IPS DF 19.7 (cell line): Measurements from ENCODE around the gene BCDIN3D.
"Not testable (repeated sequence)": the region's sequence is repeated elsewhere in the genome, so short reads cannot be mapped to it uniquely, and the experiment has no call there.

Experiments used
- DNase-seq: peaks from one replicate; pipeline ENCODE4 v3.0.0-alpha.2; 2013; ENCODE audit warnings: low read depth, low spot score

BCDIN3D gene

DNA sequence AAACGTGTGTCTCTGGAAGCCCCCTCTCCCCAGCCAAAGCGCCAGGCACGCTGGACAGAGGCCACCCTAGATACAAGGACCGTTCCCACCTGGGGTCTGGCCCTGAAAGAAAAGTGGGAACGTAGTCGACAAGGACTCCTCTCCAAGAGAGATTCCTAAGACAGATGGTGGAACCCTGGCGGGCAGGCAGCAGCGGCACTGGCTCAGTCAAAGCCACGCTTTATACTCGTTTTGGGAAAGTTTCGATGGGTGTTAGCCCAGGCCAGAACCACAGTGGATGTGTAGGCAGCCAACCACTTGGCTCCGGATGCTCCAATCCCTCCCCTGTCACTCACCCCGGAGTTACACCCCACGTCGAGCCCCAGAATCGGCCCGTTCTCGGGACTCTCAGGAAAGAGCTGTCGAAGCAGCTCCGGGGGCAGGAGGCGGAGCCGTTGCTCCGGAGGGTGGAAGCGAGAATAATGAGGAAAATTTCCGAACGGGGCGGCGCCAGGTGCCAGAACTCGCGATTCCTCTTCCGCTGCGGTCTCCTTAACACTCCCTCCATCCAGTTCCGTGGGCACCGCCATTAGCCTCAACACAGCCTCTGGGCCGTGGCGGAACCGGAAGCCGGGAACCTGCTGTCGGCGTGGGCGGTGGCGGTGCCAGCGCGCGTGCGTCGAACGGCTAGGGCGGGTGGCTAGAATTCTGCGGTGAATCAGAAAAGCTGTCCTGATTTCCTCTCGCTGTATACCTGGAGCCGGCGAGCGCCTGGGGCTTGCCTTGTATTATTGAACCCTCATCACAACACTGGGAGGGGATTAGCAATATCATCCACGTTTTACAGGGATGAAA lies at the start of gene BCDIN3D:
BCDIN3D (minus strand) TSS at position 588 of the 834 bp plus-strand sequence; CDS start at position 569, 19 bp downstream.
- DNase-seq: no peak

GRCh38 chr12:49892084-49892731 lies 49.3 kb upstream of the BCDIN3D start:
- no peak for DNase-seq

DNA sequence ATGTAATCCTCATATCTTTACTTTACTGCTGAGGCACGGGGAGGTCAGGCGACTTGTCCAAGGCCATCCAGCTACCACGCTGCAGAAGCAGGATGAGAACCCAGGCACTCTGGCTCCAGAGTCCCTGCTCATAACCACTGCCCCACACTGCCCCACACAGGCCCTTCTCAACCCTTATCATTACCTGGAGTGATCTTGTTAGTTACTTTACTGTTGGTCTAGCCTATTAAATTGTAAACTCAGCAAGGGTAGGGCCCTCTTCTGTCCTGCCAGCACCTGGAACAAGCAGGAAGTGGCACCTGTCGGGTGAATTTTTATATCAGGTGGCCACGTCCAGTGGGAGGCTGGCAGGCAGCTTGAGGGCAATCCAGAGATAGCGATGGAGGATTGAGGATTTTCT lies 48.6 kb upstream of the BCDIN3D start:
- no peak for DNase-seq

- no peak for DNase-seq
Observed at GRCh38 chr12:49891012-49891411, 48.1 kb upstream of the BCDIN3D start.

DNA sequence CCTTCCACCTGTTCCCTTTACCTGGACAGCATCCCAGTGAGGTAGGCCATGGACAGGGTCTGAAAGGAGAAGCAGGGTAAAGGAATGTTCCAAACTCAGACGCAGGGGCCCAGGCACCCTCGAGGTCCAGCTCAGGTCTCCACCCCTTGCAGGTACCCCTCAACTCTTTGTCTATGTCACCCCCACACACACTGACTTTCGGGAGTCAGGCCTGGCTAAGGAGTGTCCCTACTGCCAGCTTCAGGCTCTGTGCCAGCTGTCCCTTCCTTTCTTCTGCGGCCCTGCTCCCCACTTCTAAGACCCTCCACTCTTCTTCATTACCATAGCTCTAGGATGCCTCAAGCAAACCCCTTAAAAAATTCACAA lies 47.2 kb upstream of the BCDIN3D start:
- no peak for DNase-seq

DNA sequence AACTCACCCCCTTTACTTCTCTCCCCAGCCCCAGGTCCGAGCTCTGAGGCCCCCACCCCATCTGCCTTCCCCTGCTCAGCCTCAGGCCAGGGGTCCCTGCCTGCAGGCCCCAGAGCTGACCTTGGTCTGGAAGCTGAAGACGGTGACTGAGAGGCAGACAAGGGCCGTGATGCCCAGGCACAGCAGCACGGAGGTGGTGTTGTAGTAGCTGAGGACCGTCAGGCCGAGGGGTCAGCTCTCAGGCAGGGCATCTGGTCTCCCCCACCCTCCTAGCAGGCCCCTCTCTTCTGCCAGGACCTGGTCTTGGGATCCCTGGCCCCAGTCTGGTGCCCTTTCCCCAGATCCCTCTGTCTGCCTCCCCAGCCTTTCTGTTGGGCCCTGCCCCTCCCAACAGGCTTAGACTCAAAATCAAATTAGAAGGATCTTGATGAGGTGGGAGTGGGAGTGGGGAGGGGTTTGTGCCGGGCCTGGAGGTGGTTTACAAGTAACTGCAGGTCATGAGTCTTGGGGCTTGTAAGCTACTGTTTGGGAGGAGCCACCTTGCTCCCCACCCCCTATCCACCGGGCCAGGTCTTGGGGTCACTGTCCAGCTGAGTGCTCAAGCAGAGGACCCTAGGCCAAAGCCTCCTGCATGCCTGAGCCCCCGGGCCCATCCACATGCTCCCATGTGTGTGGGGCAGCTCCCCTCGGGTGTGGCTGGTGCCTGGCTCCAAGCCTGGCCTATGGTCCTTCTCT lies 46.6 kb upstream of the BCDIN3D start:
- no peak for DNase-seq

DNA sequence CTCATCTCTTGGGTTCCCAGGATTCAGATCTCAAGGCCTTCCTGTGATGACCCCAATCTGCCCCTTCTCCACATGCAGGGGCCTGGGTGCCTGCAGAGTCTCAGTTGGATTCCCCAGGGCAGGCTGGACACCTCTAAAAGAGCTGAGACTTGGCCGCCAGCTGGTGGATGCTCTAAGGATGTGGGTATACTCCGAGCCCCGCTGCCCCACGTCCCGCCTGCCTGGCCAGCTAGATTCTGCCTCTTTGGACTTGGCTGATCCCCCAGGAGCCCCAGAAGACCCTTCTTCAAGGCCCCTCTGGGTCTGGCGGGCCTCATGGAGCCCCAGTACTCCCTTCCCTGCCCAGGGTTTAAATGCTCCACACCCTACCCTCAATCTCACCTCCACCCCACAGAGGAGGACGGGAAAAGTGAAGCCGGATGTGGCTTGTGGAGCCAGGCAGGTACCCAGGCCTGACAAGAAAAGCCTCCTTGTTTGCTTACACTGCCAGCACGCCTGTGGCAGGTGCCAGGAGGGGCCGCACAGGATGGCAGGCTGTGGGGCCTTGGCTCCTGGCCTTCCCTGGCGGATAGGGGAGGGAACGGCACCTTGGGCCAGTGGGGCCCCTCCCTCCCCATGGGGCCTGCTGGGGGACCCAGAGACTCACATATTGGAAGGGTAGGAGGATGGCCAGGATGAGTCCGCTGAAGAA lies 45.7 kb upstream of the BCDIN3D start:
- no peak for DNase-seq

DNA sequence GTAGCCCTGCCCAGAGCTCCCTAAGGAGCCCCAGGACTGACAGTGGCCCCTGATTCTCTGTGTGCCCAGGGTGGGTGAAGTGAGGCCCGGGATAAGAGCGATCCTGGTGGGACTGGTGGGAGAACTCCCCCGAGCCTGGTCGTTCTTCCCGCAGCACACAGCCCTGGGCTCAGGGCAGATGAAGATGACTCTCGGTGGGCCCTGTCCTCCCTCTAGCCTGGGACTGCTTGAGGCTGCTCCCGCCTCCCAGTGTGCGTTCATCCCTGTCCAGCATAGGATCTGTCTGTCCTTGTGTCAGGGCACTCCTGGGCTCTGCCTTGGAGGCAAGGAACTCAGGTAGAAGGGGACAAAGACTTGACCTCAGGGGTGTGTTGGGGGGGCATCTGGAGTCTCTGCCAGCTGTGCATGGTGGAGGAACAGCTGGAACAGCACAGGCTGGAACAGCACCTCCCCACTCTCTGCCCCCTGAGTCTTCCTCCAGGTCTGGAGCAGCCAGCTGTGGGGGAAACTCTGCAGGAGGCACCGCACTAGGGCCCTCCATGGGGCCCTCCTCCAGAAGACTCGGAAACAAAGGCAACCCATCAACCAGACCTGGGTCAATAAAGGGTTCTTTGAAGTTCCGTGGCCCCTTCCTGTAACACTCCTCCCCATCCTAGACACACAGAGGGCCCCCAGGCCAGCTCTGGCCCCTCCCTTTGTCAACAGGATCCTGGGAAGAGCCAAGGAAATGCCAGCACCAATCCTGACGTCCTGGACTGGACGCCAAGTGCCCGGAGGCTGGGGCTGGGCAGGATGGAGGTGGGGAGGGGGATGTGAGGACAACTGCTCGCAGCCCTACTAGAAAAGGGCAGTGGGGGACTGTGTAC lies 44.9 kb upstream of the BCDIN3D start:
- DNase-seq: no peak

DNA sequence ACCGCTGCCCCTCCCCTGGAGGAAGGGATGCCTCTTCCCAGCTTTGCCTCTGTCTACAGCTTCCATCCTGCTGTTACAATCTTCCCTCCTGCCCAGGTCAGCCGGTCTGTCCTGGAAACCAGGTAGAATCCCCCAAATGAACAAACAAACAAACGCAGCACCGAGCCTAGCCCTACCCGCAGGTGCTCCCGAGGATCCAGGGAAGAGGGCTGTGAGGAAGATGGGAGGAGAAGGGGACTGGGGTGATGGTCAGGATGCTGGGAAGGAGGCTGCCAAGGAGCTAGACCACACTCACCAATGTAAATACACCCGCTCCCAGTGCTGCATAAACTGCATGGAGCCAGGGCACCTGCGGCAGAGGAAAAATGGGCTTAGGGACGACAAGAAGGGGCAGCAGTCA lies 44.2 kb upstream of the BCDIN3D start:
- no peak for DNase-seq

GRCh38 chr12:49885663-49886461 lies 43.0 kb upstream of the BCDIN3D start:
- DNase-seq: no peak

GRCh38 chr12:49885118-49885517 lies 42.2 kb upstream of the BCDIN3D start:
- no peak for DNase-seq

DNA sequence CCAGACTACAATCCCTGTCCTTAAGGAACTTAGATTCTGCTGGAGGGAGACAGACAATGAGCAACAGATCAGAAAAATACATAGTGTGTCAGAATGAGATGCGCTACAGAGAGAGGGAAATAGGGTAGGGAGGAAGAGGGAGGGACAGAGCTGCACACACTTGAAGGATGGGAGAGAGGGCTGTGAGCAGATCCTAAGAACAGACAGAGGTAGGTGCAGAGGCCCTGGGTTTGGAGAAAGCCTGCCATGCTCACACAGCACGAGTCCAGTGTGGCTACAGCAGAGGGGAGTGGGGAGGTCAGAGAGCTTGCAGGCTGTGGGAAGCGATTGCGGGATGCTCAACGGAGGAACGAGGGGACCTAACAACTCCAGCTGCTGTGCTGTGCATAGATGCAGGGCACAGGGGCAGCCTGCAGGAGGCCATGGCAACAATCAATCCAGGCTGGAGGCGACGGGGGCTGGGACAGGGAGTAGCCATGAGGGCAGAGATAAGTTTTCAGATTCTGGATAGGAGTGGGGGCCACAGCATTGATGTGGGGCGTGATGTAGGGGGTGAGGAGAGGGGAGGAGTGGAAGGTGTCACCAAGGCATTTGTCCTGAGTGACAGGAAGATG lies 40.1 kb upstream of the BCDIN3D start:
- no peak for DNase-seq

DNA sequence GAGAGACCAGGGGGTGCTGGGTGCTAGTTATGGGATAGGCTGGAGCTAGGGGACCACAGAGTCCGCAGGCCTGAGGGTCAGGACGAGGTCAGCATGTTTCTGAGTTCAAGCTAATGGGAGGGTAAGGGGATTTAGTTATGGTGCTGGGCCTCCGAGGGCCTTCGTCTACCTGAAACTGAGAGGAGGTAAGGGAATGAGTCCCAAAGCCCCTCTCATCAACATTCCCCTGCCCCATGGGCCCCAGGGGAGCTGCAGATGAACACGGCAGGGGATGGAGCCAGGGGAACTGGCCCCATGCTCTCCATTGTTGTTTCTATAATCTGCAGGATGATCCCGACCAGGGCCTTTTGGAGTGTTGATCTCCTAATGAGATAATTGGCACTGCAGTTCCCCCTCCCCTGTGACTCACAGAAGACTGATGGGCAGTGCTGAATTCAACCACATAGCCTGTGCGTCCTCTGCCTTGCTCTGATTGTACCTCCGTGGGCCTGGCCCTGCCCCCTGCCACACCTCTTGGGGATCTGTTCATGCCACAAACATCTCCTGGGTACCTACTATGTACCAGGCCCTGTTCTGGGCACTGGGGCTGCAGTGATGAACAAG lies 39.4 kb upstream of the BCDIN3D start:
- no peak for DNase-seq

DNA sequence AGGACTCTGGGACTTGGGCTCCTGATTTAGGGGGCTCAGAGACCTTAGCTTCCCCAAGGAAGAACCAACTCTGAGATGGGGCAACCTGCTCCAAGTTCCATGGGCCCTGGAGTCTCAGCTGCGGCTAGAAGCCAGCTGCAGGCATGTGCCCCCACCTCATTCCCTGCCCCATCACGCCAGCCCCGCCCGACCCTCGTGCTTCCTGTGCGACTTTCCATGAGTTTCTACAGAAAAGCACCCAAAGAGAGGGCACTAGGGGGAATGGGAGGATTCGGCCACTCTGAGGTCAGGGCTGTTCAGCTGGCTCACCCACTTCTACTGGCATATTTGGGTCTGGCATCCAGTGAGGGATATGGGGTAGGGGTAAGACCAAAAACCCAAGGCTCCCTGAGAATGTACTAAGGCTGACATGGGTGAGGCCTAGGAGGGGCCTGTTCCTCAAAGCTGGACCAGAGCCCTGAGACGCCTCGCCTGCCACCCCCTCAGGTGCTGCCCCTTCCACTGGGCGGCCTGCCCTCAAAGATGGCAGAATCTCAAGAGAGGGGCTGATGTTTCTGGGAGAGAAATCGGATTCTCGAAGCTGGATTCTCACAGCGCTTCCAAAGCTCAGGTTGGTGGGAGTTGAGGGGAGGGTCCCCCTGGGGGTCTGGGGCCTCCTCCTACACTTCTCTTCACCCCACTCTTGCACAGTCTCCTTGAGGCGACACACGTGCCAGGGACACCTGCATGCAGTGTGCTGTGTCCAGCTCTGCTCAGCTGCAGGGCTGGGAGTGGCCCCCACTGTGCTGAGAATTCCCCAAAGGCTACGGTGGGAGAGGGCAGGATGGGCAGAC lies 38.7 kb upstream of the BCDIN3D start:
- DNase-seq: no peak

- DNase-seq: no peak
Observed at GRCh38 chr12:49880756-49881414, 38.0 kb upstream of the BCDIN3D start.

GRCh38 chr12:49879065-49879464 lies 36.2 kb upstream of the BCDIN3D start:
- DNase-seq: not testable (repeated sequence)

- DNase-seq: no peak
Observed at GRCh38 chr12:49878021-49878420, 35.1 kb upstream of the BCDIN3D start.

GRCh38 chr12:49877066-49877465 lies 34.2 kb upstream of the BCDIN3D start:
- no peak for DNase-seq
